DND-41 (cell line): ENCODE measurements around the gene C1QTNF6.

ENCODE experiments used
- CTCF ChIP-seq: IDR thresholded peaks from 2 replicates; pipeline ENCODE4 v1.5.1; 2012; ENCODE audit warnings: borderline replicate concordance, low read length, moderate library complexity, mild to moderate bottlenecking; ENCODE audit not compliant: poor library complexity, severe bottlenecking; ENCODE audit errors: extremely low read depth
- EZH2 ChIP-seq: IDR thresholded peaks from 3 replicates; pipeline ENCODE4 v1.6.1; 2012; ENCODE audit warnings: borderline replicate concordance, low read depth, mild to moderate bottlenecking, moderate library complexity, low read length, inconsistent platforms; ENCODE audit not compliant: severe bottlenecking

GRCh38 chr22:37167981-37168647 is 19.9 kb downstream of the C1QTNF6 start:
- TF ChIP-seq CTCF (no peak), EZH2 (no peak)
